GM19193 (cell line): ENCODE data around the gene NEURL4.

Experiments used
- POLR2A ChIP-seq: IDR thresholded peaks from 4 replicates; pipeline ENCODE4 v1.6.1; 2011; ENCODE audit not compliant: insufficient read depth, insufficient read length; ENCODE audit errors: extremely low read depth

Gene NEURL4

GRCh38 chr17:7295230-7296180, 33.6 kb downstream of the NEURL4 start:
- no peak for TF ChIP-seq POLR2A

- TF ChIP-seq POLR2A = no peak
These were observed 34.5 kb downstream of the NEURL4 start, which contains the start of gene YBX2 for GRCh38 chr17:7294614-7295153. YBX2 (minus strand) TSS chr17:7294639; CDS start chr17:7294500, 139 bp downstream.

- TF ChIP-seq POLR2A = no peak
These were observed 35.1 kb downstream of the NEURL4 start for GRCh38 chr17:7293816-7294613.

- TF ChIP-seq POLR2A = no peak
These were observed 36.0 kb downstream of the NEURL4 start for GRCh38 chr17:7293159-7293558.

- TF ChIP-seq POLR2A = no peak
These were observed 36.4 kb downstream of the NEURL4 start for GRCh38 chr17:7292729-7293128.

- no peak for TF ChIP-seq POLR2A
These were observed 36.9 kb downstream of the NEURL4 start for GRCh38 chr17:7292194-7292593.

GRCh38 chr17:7290685-7291084, 38.5 kb downstream of the NEURL4 start:
- no peak for TF ChIP-seq POLR2A

- TF ChIP-seq POLR2A = no peak
These were observed 39.0 kb downstream of the NEURL4 start for GRCh38 chr17:7290166-7290565.

GRCh38 chr17:7289256-7290032, 39.7 kb downstream of the NEURL4 start:
- no peak for TF ChIP-seq POLR2A

- no peak for TF ChIP-seq POLR2A
These were observed 43.5 kb downstream of the NEURL4 start for GRCh38 chr17:7285679-7286078.

- no peak for TF ChIP-seq POLR2A
These were observed 44.2 kb downstream of the NEURL4 start for GRCh38 chr17:7284911-7285310.

- TF ChIP-seq POLR2A = no peak
These were observed 45.5 kb downstream of the NEURL4 start for GRCh38 chr17:7283471-7284216.

GRCh38 chr17:7282752-7283321, 46.3 kb downstream of the NEURL4 start:
- TF ChIP-seq POLR2A = no peak
